Transverse colon (tissue), 3 donors: ENCODE measurements around the gene TBATA.

ENCODE experiments used
- CTCF ChIP-seq, 5 experiments: fragments of 200-600 bp in 3 of 5; fragments of 450-650 bp in 2 of 5; sonication (generic) in 3 of 5; IDR thresholded peaks; 1 replicate in 2 of 5; 2 replicates in 3 of 5; pipeline ENCODE4 v1.5.1; 2016 to 2017; ENCODE audit warnings: antibody characterized with exemption in 5 of 5, inconsistent platforms in 3 of 5, mild to moderate bottlenecking in 2 of 5, moderate library complexity in 1 of 5
- POLR2A ChIP-seq: fragments of 450-650 bp; IDR thresholded peaks from one replicate; pipeline ENCODE4 v1.6.1; 2016; ENCODE audit warnings: antibody characterized with exemption, mild to moderate bottlenecking, moderate library complexity

GRCh38 chr10:70801854-70802253 lies 16.7 kb upstream of the TBATA start:
- TF ChIP-seq POLR2A, result no peak
- TF ChIP-seq CTCF (IDR thresholded peaks at IDR 0.05), result no peak
